Fibroblast of mammary gland (primary cell): ENCODE results near the gene RSRC1.

Experiments used
- DNase-seq: peaks from one replicate; pipeline ENCODE4 v3.0.0-alpha.2; 2010; ENCODE audit warnings: low read depth
- H3K4me3 ChIP-seq: 2 replicates; pipeline ENCODE4 v1.5.1; 2011; ENCODE audit warnings: low read depth, mild to moderate bottlenecking, low read length, moderate library complexity; ENCODE audit not compliant: control insufficient read depth
- CTCF ChIP-seq: conservative IDR thresholded peaks from 2 replicates; pipeline ENCODE4 v1.5.1; 2011; ENCODE audit warnings: low read depth, low read length, inconsistent platforms; ENCODE audit not compliant: control insufficient read depth, insufficient read depth

Gene RSRC1

GRCh38 chr3:158522221-158523136 lies 412.6 kb downstream of the RSRC1 start:
- H3K4me3 ChIP-seq: no peak overlapping the region
- peak; percentile 91 for DNase-seq
- no peak for TF ChIP-seq CTCF

GRCh38 chr3:158528076-158528674 lies 418.3 kb downstream of the RSRC1 start:
- no peak for TF ChIP-seq CTCF

GRCh38 chr3:158531334-158531733 lies 421.4 kb downstream of the RSRC1 start:
- no peak overlapping the region for H3K4me3 ChIP-seq
- no peak for TF ChIP-seq CTCF
- no peak for DNase-seq

More at GRCh38 chr3:158528076-158528674, 418.3 kb downstream of the RSRC1 start:
- H3K4me3 ChIP-seq: no peak overlapping the region
- DNase-seq: no peak

- no peak overlapping the region for H3K4me3 ChIP-seq
- TF ChIP-seq CTCF: peak; percentile 66
- peak; percentile 74 for DNase-seq
These were observed 422.3 kb downstream of the RSRC1 start for GRCh38 chr3:158532099-158532734.

GRCh38 chr3:158535918-158536317 lies 426.0 kb downstream of the RSRC1 start:
- DNase-seq: peak; percentile 5
- TF ChIP-seq CTCF: no peak
- no peak overlapping the region for H3K4me3 ChIP-seq

DNA sequence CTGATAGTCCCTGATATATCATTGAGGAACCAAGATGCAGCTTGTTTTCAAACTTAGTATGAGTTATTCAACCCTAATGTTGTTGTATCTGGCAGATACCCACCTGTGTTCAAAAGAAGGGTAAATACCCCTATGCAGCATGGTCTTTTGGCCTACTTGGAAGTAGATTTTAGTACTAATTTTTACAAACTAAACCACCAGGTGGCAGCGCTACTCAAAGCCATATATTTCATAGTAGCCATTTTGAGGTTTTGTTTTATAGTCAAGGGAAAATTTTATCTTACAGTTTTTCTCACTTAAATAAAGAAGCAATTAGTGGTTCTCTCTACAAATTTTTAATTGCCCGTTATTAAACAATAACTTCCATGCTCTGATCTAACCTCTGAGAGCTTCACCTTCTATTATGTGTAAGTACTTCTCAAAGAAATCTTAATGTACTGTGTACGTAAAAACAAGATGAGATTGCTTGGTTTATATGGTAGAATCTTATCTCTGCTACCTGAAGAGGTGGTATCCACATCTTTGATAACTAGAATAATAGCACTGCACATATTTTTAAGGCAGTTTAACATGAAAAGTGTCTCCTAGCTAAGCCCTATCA lies 429.6 kb downstream of the RSRC1 start:
- TF ChIP-seq CTCF: peak; percentile 64
- DNase-seq: peak; percentile 70
- H3K4me3 ChIP-seq: no peak overlapping the region
